Limb (tissue), 2 donors: Measurements from ENCODE around the gene POLD1.

ENCODE experiments used
- DNase-seq, 2 donors: peaks; one replicate each; pipeline ENCODE4 v3.0.0-alpha.2; 2016; ENCODE audit errors: extremely low spot score in 2 of 2

POLD1 gene

DNA sequence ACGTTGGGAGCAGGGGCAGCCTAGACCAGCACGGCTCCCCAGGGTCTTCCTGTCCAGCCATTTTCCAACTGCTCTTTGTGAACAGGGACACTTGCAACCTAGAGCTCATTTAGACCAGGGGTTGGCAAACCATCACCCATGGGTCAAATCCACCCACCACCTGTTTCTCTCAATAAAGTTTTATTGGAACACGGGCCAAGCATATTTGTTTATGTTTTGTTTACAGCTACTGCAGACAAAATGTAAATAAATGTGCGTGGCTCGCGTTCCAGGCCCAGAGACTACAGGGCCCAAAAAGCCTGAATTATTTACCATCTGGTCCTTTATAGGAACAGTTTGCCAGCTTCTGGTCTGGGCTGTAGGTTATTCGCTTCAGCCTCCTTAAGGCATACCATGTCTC, 78.8 kb downstream of the POLD1 start:
- no peak for DNase-seq

DNA sequence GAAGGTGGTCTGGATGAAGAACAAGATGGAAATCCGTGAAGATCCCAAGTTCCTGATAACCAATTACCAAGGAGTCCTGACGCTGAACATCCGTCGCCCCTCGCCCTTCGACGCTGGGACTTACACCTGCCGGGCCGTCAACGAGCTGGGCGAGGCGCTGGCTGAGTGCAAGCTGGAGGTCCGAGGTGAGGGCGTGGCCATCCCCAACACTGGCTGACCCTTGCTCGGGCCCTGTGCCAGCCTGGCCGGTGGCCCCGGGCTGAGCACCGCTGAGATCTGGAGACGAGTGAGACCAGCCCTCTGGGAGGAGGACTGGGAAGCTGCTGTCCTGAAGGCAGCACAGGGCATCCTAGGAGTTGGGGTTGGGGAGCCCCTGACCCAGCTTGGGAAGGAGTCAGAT, 80.2 kb downstream of the POLD1 start:
- DNase-seq = no peak

DNA sequence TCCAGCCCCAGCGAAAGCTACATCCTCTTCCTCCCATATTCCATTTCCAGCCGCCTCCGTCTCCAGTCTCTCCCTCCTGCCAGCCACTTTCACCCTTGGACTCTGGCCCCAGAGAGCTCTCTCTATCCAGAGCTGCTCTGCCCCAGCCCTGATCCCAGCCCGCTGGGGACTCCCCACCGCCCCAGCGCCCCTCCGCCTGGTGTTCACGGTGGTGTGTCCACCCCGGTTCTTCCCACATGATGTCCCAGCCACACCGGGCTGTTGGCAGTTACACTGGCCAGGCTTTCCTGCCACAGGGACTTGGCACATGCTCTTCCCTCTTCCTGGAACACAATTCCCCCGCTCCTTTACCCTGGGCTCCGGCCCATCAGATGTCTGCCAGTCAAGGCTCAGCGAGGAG, 80.9 kb downstream of the POLD1 start:
- DNase-seq = no peak

DNA sequence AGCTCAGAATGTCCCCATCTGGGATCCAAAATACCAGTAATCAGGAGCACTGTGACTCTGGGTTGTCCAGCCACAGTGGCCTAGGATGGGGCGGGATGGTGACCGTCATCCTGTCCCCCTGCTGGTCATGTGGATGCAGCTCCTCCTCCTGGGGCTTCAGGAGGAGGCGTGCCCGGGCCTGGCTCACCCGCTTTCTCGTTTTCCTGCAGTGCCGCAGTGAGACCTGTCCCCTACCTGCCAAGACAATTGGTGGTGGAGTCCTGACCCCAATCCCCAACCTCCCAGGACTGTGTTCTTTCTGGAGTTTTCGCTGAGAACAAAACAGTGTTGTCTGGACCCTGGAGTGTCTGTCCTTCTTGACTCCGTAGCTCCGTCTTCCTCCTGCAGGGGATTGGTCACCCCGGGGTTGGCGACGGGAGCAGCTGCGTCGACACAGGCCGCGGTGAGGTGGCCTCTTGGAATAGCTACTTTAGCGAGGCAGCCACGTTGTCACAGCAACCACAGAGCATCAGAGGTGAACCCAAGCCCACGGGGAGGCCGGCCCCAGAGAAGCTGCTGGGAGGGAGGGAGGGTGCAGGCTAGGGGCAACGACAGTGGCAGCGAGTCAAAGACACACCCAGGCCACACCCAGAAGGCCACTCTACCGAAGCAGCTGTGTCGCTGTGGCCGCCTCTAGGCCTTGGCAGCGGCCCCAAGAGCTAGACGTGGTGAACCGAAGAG, 82.0 kb downstream of the POLD1 start:
- no peak for DNase-seq

DNA sequence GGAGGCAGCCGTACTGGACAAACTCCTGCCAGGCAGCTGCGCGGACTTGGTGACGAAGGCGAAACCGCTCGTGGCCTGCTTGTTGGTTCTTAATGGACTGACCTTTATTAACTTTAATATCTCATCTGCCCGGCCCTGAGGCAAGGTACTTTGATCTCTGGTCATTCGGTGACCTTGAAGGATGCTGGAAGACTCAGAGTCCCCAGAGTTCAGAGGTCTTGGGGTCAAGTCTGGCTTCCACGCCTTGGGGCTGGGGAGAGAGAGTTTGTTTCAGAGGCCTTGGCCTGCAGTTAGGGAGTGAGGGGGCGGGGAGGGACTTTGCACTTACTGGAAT, 82.5 kb downstream of the POLD1 start:
- DNase-seq = no peak

DNA sequence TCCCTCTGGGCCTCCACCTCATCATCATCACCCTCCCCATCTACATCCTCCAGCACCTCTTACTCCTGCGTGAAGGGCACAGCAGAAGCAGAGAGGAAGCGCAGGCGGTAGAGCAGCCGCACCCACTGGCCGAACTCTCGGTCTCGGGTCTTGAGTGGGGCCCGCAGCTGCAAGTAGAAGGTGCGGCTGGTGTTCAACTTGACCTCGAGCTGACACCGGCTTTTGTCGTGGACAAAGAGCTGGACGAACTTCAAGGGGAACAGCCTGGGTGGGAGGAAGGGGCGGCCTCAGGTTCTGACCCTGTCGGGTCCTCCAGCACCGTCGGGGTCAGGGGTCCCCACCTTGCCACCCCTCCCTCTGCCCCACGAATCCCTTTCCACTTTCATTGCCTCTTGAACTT, 83.4 kb downstream of the POLD1 start:
- no peak for DNase-seq
